HG02678 (cell line): ENCODE measurements around the gene AP5Z1.
"Not testable (repeated sequence)": the region's sequence is repeated elsewhere in the genome, so short reads cannot be mapped to it uniquely, and the experiment has no call there.

Source experiments
- ATAC-seq: cut with Tn5 transposase; IDR thresholded peaks from one replicate; pipeline ENCODE4 v1.9.1; 2021; ENCODE audit warnings: mild to moderate bottlenecking, moderate library complexity; ENCODE audit not compliant: unreplicated experiment

Gene AP5Z1

DNA sequence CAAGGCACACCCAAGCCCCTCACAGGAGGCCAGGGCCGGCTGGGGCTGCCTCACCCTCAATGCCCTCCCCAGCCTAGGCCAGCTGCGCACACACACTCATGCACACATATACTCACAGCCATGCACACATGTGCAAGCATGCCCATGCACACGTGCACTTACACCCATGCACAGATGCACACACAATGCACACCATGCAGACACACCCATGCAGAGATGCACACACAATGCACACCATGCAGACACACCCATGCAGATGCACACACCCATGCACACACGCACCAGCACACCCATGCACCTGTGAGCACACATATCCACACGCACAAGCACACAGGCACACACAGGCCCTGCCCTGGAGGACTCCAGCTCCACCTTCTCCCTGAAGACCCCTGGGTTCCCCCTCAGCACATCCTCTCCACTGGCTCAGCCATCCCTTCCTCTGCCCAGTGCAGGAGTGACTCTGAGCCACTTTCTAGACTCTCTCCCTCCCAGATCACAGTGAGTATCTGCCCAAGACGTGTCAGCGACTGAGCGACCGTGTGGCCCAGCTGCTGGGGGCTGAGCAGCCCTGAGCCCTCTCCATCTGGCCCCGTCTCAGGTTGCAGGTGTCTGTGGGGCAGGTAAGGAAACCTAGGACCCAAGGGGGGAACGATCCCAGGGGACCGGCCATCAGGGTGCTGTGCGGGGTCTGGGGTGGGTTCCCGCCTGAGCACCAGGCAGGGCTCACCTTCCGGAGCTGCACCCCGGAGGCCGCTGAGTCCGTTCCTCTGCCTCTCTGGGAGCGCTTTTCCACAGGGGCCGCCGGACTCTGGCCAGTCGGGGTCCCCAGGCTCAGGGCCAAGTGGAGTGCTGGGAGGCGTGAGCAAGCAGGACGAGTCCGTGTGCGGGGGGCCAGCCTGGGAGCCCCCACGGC, 25.8 kb downstream of the AP5Z1 start:
- no peak for ATAC-seq

DNA sequence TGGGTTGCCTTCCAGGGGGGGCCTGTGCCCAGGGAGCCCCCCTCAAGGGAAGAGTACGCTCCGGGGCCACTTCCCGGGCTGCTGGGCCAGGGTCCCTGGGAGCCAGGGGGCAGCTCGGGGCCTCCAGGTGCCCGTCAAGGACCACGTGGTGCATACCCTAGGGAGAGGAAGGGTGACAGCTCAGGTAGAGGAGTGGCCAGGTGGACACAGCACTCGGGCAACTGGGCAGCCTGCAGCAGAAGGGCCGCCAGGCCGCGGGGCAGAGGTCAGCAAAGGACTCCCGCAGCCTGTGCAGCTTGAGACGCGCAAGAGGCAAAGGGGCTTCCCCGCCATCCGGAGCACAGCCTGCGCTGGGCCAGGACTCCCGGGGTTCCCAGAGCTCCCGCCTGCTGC, 26.4 kb downstream of the AP5Z1 start:
- ATAC-seq: no peak

DNA sequence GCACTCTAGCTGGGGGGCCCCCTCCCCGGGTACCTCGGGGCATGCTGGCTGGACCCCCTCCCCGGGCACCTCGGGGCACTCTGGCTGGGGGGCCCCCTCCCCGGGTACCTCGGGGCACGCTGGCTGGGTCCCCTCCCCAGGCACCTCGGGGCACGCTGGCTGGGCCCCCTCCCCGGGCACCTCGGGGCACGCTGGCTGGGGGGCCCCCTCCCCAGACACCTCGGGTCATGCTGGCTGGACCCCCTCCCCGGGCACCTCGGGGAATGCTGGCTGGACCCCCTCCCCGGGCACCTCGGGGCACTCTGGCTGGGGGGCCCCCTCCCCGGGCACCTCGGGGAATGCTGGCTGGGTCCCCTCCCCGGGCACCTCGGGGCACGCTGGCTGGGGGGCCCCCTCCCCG, 27.2 kb downstream of the AP5Z1 start:
- ATAC-seq: not testable (repeated sequence)

DNA sequence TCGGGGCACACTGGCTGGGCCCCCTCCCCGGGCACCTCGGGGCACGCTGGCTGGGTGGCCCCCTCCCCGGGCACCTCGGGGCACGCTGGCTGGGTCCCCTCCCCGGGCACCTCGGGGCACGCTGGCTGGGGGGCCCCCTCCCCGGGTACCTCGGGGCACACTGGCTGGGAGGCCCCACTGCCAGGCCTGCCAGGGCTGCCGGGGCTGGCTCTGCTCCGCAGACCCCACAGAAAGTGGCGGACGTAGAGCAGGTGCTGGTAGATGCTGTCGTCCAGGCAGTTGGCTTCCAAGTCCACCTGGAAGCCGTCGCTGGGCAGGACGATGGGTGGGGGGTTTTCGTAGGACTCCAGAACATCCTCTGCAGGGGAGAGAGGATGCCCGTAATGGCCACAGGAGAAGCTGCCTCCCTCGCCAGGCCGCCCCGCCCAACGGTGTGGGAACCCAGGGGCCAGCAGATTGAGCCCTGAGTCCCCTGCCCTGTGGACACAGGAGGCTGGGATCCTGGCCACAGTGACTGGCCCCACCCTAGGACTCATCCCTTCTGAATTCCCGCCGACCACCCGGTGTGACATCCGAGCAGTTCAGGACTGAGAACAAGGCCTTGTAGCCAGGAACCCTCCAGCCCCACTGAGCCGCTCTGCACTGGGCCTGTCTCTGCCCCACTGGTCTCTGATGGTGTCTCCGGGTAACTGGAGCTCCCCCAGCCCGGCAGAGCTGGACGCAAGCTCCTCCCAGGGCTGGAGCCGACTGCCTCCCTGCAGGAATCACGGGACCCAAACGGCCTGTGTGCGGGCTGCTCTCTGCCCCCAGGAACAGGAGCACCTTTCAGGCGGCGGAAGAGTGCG, 28.2 kb downstream of the AP5Z1 start:
- ATAC-seq: no peak

DNA sequence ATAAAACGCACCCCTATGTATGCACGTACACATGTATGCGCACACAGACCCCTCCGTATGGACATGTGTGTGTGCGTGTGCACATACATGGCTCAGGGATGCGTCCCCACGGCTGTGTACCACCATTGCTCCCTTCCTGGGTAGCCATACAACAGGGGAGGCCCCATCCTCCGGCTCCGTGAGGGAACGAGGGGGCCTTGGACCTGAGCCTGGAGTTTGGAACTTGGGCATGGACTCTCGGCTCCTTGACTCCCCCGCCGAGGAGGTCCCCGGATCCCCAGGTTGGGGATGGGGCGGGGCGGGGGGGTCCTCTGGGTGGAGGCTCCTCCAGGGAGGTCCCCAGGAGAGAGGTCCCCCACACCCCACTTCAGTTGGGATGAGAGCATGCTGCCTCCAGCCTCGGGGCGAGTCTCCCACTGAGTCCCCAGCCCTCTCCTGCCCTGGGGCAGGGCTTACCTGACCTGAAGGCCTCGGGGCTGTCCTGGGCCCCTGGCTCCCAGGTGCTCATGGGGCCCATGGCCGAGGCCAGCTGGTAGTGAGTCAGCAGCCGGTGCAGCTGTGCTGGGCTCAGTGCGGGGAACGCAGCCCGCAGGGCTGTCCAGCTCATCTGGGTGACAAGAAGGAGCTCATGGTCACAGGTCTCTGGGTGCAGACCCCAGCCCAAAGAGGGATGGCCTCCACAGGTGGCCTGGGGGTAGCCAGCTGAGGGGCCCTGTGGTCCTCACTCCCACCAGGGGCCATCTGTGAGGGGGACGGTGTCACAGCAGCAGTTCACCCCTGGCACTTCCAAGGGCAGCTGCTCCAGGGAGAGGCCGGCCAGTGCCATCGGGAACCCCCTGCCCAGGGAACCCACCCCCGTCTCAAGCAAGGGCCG, 29.9 kb downstream of the AP5Z1 start:
- no peak for ATAC-seq

DNA sequence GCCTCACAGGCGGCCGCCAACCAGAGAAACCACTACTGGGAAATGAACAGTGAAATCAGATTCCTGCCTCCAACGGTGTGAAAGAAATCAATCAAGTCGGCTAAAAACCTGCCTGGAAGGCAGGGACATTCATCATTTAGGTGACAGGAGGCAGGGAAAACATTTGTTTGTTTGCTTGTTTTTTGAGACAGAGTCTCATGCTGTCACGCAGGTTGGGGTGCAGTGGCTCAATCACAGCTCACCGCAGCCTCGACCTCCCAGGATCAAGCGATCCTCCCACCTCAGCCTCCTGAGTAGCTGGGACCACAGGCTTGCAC, 30.5 kb downstream of the AP5Z1 start:
- ATAC-seq: no peak

DNA sequence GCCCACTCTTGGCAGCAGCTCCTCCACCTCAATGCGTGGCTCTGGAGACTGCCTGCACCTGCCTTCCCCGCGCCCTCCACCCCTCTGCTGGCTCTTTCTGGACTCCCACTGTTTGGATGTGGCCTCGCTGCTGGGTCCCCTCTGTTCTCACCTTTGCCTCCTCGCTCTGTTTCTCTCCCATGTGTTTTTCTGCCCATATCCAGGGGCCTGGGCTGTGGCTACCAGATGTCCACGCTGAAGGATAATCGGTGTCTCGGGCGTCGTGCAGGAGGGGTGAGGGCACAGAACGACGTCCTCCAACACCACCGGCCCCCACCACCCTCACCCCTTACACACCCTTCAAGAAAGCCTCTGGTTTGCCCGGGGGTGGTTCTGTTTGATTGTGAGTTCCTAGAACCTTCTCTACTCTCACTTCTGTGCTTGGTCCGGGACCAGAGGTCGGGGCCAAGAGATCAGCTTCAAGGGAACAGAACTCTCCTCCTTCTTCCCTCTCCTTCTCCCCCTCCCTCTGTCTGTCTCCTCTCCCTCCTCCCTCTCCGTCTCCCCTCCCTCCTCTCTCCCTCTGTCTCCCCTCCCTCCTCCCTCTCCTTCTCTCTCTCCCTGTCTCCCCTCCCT, 31.7 kb downstream of the AP5Z1 start:
- ATAC-seq: no peak

DNA sequence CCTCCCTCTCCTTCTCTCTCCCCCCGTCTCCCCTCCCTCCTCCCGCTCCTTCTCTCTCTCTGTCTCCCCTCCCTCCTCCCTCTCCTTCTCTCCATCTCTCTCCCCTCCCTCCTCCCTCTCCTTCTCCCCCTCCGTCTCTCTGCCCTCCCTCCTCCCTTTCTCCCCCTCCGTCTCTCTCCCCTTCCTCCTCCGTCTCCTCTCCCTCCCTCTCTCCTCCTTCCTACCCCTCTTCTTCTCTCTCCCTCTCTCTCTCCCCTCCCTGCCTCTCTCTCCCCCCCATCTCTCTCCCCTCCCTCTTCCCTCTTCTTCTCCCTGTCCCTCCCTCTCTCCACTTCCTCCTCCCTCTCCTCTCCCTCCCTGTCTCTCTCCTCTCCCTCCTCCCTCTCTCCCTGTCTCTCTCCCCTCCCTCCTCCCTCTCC, 32.2 kb downstream of the AP5Z1 start:
- no peak for ATAC-seq

DNA sequence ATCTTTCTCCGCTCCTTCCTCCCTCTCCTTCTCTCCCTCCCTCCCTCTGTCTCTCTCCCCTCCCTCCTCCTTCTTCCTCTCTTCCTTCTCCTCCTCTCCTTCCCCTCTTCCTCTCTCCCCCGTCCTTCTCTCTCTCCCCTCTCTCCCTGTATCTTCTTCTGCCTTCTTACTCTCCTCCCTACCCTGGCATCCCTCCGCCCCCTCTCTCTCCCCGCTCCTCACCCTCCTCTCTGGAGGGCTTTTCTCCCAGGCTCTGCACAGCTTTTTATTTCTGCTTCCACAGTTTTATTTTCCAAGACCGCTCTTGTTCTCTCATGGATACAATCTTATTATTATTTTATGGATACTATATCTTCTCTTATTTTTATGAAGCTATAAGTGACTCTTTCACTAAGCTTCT, 32.6 kb downstream of the AP5Z1 start:
- no peak for ATAC-seq

DNA sequence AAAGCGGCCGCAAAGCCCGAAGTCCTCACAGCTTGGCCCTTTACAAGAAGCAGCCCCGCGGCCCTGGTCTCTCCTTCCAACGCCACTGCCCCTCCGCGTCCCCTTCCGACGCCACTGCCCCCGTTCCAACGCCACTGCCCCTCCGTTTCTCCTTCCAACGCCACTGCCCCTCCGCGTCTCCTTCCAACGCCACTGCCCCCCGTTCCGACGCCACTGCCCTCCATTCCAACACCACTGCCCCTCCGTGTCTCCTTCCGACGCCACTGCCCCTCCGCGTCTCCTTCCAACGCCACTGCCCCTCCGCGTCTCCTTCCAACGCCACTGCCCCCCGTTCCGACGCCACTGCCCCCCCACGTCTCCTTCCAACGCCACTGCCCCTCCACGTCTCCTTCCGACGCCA, 33.1 kb downstream of the AP5Z1 start:
- no peak for ATAC-seq

DNA sequence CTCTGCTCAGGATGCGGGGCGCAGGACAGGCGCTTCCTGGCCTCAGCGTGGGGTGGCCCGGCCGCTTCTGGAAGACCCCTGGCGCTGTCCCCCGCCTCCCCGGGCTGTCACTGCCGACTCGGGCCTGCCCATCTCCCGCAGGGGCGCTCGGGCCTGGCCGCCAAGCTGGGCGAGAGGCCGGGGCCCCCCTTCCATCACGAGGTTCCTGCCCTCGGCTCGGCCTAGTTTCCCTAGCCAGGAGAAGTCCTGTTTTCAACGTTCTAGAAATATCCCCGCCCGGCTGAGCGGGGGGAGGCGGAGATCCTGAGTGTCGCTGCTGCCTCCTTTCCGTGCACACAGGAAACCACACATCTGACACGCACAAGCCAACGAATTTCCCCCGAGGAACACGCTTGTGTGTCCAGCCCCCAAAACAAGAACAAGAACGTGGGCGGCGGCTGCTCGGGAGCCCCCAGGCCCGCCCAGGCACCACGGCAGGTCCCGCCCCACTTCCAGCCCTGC, 33.7 kb downstream of the AP5Z1 start:
- no peak for ATAC-seq

DNA sequence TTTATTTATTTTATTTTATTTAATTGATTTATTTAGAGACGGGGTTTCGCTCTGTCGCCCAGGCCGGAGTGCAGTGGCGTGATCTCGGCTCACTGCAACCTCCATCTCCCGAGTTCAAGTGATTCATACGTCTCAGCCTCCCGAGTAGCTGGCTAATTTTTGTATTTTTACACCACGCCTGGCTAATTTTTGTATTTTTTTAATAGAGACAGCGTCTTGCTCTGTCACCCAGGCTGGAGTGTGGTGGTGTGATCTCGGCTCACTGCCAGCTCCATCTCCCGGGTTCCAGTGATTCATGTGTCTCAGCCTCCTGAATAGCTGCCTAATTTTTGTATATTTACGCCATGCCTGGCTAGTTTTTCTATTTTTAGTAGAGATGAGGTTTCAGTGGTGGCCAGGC, 34.2 kb downstream of the AP5Z1 start:
- ATAC-seq: no peak

DNA sequence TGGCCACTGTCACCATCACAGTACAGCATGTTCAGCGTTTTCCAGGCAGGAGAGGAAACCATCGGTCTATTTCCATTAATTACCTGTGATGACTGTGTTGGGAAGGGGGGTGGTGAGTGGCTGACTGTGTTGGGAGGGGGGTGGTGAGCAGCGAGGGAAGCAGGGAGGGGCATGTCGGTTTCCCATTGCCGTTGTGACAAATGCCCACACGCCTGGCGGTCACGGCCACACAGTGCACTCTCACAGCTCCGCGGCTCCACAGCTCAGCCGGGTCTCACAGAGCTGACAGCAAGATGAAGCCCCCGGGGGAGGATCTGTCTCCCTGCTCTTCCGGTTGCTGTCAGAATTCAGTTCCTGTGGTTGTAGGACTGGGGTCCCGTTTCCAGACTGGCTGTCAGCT, 39.0 kb downstream of the AP5Z1 start:
- ATAC-seq: no peak

DNA sequence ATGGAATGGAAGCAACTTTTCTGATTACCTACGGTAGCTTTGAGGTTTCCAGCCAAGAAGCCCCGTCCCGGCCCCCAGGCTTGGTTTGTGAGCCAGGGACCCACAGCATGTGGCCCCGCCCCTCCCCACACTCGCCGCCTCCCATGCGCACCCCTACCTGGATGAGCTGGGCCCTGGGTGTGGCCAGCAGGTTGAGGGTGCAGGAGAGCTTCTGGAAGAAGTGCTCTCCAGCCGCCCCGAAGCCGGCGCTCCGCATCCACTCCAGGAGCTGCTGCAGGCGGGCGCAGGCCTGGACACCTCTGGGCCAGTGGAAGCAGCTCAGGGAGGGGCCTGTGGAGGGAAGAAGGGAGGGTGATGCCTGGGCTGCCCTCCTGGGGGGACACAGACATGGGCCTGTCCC, 39.7 kb downstream of the AP5Z1 start:
- no peak for ATAC-seq

DNA sequence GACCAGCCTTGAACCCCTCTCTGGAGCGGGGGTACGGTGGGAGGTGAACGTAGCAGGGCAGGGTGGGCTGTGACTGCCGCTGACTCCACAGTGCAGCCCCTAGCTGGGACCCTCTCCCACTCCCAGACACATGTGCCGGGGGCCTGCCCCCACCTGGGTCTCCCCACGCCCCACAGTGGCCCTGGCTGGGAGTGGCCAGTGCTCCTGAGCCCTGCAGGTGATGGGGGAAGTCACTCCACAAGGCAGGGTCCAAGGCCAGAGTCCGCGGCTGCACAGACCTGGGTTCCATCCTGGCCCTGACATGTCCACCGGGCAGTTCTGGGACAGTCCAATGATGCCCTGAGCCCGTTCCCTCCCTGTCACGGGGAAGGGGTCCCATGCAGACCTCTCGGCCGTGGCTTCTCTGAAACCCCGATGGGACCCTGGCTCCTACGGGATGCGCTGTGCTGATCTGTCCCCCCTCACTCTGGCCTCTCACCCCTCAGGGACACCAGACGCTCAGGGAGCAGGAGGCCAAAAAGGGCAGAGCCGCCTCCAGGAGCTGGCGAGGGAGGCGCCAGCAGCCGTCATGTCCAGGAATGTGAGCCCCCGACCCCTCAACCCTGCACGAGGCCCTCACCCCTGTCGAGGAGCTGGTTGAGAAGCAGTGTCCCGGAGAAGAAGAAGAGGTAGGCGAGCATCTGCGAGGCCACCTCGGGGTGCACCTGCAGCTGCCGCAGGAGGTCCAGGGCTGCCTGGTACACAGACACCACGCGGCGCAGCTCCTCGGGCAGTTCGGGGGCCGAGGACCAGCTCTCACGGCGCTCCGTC, 40.4 kb downstream of the AP5Z1 start:
- ATAC-seq: no peak

DNA sequence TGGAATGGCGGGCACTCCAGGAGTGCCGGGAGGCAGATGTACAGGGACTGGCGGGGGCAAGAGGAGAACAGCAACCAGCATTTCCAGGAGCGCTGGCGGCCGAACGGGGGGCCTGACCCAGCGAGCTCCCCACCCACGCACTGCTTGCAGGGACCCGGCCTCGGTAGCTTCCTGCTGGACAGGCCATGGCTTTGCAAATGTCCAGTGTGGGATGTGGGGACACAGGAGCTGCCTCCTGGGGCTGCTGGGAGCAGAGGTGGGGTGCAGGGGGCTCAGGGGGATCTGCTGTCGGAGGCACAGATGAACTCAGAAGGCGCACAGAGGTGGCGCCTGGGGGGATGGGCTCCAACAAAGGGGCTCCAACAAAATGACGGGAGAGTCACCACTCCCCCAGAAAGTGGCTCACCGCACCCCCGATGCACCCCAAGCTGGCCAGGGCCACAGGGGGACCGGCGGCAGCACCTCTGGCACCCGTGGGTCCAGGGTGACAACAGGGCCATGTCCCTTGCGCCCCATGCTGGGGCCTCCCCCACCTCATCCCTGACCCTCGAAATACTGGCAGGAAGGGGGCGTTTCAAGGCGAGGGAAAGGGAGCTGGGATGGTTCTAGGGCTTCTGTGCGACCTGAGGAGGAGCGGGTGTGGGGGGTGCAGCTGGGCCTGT, 41.1 kb downstream of the AP5Z1 start:
- no peak for ATAC-seq

DNA sequence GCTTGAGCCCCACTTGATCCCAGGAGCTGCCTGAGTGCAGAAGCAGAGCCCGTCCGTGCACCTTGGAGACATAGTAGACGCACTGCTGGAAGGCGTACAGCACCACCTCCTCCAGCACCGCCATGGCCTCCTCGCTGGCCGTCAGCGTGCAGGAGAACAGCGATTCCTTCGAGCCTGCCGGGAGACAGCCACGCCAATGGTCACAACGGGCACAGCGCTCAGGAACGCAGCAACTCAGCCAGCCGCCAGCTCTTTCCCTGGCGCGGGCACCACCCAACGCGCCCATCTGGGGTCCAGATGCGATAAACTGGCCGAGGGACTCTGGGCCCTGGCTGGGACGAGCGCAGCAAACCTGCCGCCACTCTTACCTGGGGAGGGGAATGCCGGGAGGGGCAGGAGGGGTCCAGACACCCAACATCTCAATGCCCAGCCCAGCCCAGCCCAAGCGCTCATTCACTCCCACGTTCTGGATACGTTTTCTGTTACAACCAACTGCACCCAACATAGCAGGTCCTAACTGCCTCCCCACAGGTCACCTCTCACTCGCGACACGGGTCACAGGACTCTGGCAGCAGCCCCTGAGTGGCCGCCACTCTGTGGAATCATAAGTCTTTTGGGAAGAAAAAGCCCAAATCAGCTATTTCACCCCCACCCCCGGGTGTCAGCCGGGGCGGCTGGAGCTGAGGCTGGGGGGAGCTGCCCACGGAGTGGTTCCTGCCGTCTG, 41.9 kb downstream of the AP5Z1 start:
- ATAC-seq: no peak

DNA sequence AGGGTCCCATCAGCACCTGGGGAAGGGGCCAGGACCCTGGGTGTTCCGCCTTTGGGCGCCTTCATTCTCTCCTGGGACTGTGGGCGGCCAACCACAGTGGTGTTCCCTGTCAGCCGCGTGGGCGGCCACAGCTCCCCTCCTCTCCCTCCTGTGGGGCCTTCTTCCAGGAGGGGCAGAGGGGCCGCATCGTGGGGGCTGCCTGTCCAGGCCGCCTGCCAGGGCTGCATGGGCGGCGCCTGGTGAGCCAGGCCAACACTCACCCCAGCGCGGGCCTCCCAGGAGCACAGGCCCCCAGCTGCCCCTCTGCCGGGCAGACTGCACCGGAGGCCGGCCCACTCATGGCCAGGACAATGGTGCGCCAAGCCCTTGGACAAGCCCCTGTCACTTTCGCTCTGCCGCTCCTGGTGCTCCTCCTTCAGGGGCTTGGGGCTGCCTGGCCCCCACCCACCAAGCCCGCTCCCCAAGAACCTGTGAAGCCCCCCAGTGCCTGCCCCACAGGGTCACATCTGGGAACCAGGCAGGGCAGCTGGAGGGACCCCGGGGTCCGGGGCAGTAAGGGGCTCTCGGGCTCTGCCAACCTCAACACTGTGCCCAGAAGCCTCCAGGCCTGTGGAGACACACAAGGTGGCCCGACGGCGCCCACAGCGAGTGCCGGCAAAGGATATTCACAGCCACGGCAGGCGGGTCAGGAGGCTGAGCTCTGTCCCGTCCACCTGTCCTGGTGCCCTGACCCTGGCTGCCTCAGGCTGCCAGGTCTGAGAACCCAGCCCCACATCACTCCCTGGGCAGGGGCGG, 42.8 kb downstream of the AP5Z1 start:
- no peak for ATAC-seq
